Measurements from ENCODE around the gene GNA15. TPM values are rescaled to one million over a fixed set of nuclear protein-coding genes. Genes with fewer than 3 reads are reported as not detected.

The GNA15 gene
- total RNA-seq, 1 donor from 2014 or later: 1.2 TPM

DNA sequence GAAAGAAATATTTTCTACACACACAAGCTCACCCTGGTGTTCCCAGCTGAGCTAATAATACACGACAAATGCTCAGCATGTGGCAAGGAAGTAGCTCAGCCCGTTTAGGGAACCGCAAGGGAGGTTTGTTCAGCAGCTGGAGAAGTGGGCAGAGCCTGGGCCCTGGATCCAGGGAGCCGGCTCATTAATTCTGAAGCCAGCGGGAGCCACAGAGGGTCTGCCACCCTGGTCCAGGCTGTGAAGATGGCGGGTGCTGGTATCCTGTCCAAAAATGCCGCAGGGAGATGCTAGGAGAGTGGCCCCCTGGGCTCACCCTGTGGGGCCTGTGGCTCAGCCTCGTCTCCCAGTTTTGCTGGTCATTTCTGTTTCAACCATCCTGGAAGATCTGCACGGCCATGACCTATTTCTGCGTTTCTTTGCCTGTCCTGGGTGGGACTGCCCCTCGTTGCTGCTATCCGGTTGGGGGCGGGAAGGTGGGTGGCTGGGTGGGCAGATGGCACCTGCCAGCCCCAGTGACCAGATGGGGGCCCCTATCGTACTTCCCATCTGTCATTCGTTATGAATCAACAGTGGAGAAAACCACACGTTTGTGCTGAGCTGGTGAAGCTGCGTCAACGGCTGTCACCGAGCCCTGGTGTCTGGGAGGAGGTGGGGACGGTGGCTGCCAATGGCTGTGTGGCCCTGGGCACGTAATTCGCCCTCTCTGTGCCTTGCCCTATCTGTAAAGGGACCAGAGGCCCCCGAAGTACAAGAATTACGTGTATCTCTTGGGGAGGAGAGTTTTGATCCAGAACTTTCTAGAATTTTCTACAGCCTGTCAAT is 2.7 kb upstream of the GNA15 start:
- H3K4me3 ChIP-seq (ENCODE audit: low read depth, low read length): no peak overlapping the region
- TF ChIP-seq, protein P1, sequence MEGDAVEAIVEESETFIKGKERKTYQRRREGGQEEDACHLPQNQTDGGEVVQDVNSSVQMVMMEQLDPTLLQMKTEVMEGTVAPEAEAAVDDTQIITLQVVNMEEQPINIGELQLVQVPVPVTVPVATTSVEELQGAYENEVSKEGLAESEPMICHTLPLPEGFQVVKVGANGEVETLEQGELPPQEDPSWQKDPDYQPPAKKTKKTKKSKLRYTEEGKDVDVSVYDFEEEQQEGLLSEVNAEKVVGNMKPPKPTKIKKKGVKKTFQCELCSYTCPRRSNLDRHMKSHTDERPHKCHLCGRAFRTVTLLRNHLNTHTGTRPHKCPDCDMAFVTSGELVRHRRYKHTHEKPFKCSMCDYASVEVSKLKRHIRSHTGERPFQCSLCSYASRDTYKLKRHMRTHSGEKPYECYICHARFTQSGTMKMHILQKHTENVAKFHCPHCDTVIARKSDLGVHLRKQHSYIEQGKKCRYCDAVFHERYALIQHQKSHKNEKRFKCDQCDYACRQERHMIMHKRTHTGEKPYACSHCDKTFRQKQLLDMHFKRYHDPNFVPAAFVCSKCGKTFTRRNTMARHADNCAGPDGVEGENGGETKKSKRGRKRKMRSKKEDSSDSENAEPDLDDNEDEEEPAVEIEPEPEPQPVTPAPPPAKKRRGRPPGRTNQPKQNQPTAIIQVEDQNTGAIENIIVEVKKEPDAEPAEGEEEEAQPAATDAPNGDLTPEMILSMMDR (conservative IDR thresholded peaks at IDR 0.05; ENCODE audit: low read depth, low read length): no peak
- DNase-seq (ENCODE audit: low read depth): no peak

DNA sequence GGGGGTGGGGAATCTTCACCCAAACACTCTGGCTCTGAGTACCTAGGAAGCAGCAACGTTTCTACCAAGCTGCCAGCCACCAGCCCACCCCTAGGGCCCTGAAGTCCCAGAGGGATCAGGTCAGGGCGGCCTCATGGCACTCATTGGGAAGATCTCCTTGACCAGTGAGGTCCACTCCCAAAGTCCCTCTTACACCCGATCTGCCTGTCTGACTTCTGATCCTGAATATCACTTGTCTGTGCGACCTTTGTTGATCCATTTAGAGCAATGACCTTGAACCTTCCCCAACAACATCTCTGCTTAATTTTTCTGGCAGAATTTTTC is 2.1 kb upstream of the GNA15 start:
- no peak overlapping the region for H3K4me3 ChIP-seq (ENCODE audit: low read depth, low read length)
- no peak for DNase-seq (ENCODE audit: low read depth)
- TF ChIP-seq, protein P1 (conservative IDR thresholded peaks at IDR 0.05; ENCODE audit: low read depth, low read length): no peak

DNA sequence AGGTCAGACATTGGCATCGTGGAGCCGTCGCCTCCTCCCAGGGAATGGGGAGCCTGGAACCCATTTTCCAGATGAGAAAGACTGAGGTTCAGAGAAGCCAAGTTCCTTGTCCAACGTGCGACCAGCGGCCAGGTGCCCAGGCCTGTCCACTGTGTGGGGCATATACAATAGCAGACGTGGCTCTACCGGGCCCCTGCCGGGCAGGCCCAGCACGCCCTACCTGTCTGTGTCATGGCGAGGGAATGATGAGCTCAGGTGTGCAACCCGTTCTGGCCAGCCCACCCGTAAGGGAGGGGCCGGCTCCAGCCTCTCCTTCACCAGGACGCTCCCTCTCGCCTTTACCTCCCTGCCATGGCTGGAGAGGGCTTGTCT is 837 bp downstream of the GNA15 start:
- H3K4me3 ChIP-seq (ENCODE audit: low read depth, low read length): no peak overlapping the region
- DNase-seq (ENCODE audit: low read depth): no peak
- TF ChIP-seq, protein P1 (conservative IDR thresholded peaks at IDR 0.05; ENCODE audit: low read depth, low read length): no peak

GRCh38 chr19:3137119-3137518 is 1.3 kb downstream of the GNA15 start:
- TF ChIP-seq, protein P1 (conservative IDR thresholded peaks at IDR 0.05; ENCODE audit: low read depth, low read length): no peak
- no peak for DNase-seq (ENCODE audit: low read depth)
- H3K4me3 ChIP-seq (ENCODE audit: low read depth, low read length): no peak overlapping the region

- no peak for DNase-seq (ENCODE audit: low read depth)
- TF ChIP-seq, protein P1 (conservative IDR thresholded peaks at IDR 0.05; ENCODE audit: low read depth, low read length): no peak
- H3K4me3 ChIP-seq (ENCODE audit: low read depth, low read length): no peak overlapping the region
Observed at GRCh38 chr19:3138268-3138667, 2.4 kb downstream of the GNA15 start.

GRCh38 chr19:3140667-3141038 is 4.8 kb downstream of the GNA15 start:
- DNase-seq (ENCODE audit: low read depth): no peak
- TF ChIP-seq, protein P1 (conservative IDR thresholded peaks at IDR 0.05; ENCODE audit: low read depth, low read length): no peak
- no peak overlapping the region for H3K4me3 ChIP-seq (ENCODE audit: low read depth, low read length)

GRCh38 chr19:3142292-3142670 is 6.4 kb downstream of the GNA15 start:
- TF ChIP-seq, protein P1 (conservative IDR thresholded peaks at IDR 0.05; ENCODE audit: low read depth, low read length): no peak
- DNase-seq (ENCODE audit: low read depth): no peak
- no peak overlapping the region for H3K4me3 ChIP-seq (ENCODE audit: low read depth, low read length)
